ENCODE measurements around the gene CEP20. TPM values are rescaled to one million over a fixed set of nuclear protein-coding genes. Genes with fewer than 3 reads are reported as not detected.

CEP20 gene
- total and polyA plus RNA-seq, 2 of the 8 experiments (the other 6 are each of a cell fraction or from before 2014, with no cell fraction given), result 16.2 to 49.0 TPM

DNA sequence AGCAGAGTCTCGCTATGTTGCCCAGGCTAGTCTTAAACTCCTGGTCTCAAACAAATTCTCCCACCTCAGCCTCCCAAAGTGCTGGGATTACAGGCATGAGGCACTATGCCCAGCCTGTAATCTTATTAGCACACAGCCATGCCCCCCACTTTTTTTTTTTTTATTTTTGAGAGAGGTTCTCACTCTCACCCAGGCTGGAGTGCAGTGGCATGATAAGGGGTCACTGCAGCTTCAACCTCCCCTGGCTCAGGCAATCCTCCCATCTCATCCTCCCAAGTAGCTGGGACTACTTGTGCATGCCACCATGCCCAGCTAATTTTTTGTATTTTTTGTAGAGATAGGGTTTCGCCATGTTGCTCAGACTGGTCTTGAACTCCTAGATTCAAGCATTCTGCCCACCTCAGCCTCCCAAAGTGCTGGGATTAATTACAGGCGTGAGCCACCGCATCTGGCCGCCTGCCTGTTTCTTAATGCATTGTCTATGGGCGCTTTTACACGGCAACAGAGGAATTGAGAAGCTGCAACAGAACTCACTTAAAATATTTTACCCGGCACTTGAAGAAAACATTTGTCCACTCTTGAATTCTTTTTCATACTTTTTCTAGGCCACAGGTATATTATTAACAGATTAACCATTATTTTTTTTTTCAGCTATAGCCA, 8.8 kb upstream of the CEP20 start (continued):
- TF ChIP-seq, protein P1, sequence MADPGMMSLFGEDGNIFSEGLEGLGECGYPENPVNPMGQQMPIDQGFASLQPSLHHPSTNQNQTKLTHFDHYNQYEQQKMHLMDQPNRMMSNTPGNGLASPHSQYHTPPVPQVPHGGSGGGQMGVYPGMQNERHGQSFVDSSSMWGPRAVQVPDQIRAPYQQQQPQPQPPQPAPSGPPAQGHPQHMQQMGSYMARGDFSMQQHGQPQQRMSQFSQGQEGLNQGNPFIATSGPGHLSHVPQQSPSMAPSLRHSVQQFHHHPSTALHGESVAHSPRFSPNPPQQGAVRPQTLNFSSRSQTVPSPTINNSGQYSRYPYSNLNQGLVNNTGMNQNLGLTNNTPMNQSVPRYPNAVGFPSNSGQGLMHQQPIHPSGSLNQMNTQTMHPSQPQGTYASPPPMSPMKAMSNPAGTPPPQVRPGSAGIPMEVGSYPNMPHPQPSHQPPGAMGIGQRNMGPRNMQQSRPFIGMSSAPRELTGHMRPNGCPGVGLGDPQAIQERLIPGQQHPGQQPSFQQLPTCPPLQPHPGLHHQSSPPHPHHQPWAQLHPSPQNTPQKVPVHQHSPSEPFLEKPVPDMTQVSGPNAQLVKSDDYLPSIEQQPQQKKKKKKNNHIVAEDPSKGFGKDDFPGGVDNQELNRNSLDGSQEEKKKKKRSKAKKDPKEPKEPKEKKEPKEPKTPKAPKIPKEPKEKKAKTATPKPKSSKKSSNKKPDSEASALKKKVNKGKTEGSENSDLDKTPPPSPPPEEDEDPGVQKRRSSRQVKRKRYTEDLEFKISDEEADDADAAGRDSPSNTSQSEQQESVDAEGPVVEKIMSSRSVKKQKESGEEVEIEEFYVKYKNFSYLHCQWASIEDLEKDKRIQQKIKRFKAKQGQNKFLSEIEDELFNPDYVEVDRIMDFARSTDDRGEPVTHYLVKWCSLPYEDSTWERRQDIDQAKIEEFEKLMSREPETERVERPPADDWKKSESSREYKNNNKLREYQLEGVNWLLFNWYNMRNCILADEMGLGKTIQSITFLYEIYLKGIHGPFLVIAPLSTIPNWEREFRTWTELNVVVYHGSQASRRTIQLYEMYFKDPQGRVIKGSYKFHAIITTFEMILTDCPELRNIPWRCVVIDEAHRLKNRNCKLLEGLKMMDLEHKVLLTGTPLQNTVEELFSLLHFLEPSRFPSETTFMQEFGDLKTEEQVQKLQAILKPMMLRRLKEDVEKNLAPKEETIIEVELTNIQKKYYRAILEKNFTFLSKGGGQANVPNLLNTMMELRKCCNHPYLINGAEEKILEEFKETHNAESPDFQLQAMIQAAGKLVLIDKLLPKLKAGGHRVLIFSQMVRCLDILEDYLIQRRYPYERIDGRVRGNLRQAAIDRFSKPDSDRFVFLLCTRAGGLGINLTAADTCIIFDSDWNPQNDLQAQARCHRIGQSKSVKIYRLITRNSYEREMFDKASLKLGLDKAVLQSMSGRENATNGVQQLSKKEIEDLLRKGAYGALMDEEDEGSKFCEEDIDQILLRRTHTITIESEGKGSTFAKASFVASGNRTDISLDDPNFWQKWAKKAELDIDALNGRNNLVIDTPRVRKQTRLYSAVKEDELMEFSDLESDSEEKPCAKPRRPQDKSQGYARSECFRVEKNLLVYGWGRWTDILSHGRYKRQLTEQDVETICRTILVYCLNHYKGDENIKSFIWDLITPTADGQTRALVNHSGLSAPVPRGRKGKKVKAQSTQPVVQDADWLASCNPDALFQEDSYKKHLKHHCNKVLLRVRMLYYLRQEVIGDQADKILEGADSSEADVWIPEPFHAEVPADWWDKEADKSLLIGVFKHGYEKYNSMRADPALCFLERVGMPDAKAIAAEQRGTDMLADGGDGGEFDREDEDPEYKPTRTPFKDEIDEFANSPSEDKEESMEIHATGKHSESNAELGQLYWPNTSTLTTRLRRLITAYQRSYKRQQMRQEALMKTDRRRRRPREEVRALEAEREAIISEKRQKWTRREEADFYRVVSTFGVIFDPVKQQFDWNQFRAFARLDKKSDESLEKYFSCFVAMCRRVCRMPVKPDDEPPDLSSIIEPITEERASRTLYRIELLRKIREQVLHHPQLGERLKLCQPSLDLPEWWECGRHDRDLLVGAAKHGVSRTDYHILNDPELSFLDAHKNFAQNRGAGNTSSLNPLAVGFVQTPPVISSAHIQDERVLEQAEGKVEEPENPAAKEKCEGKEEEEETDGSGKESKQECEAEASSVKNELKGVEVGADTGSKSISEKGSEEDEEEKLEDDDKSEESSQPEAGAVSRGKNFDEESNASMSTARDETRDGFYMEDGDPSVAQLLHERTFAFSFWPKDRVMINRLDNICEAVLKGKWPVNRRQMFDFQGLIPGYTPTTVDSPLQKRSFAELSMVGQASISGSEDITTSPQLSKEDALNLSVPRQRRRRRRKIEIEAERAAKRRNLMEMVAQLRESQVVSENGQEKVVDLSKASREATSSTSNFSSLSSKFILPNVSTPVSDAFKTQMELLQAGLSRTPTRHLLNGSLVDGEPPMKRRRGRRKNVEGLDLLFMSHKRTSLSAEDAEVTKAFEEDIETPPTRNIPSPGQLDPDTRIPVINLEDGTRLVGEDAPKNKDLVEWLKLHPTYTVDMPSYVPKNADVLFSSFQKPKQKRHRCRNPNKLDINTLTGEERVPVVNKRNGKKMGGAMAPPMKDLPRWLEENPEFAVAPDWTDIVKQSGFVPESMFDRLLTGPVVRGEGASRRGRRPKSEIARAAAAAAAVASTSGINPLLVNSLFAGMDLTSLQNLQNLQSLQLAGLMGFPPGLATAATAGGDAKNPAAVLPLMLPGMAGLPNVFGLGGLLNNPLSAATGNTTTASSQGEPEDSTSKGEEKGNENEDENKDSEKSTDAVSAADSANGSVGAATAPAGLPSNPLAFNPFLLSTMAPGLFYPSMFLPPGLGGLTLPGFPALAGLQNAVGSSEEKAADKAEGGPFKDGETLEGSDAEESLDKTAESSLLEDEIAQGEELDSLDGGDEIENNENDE (IDR thresholded peaks at IDR 0.05; ENCODE audit: insufficient replicate concordance, low read length), result no peak
- TF ChIP-seq EP300 (IDR thresholded peaks at IDR 0.05; ENCODE audit: borderline replicate concordance in 1 of 2, low read depth in 2 of 2, low read length in 2 of 2) (no peak), SIN3A (conservative IDR thresholded peaks at IDR 0.05 in 1 of 2, IDR thresholded peaks at IDR 0.05 in 1 of 2; ENCODE audit: low read depth in 1 of 2, low read length in 2 of 2) (no peak), TAF7 (optimal IDR thresholded peaks at IDR 0.05; ENCODE audit: borderline replicate concordance, low read depth, low read length) (no peak), TBP (IDR thresholded peaks at IDR 0.05; ENCODE audit: low read depth, low read length) (no peak), HDAC6 (IDR thresholded peaks at IDR 0.05; ENCODE audit: low read depth, low read length) (no peak)
- TF ChIP-seq, protein P2, sequence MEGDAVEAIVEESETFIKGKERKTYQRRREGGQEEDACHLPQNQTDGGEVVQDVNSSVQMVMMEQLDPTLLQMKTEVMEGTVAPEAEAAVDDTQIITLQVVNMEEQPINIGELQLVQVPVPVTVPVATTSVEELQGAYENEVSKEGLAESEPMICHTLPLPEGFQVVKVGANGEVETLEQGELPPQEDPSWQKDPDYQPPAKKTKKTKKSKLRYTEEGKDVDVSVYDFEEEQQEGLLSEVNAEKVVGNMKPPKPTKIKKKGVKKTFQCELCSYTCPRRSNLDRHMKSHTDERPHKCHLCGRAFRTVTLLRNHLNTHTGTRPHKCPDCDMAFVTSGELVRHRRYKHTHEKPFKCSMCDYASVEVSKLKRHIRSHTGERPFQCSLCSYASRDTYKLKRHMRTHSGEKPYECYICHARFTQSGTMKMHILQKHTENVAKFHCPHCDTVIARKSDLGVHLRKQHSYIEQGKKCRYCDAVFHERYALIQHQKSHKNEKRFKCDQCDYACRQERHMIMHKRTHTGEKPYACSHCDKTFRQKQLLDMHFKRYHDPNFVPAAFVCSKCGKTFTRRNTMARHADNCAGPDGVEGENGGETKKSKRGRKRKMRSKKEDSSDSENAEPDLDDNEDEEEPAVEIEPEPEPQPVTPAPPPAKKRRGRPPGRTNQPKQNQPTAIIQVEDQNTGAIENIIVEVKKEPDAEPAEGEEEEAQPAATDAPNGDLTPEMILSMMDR (IDR thresholded peaks at IDR 0.05; ENCODE audit: control extremely low read depth in 1 of 3, insufficient read depth in 1 of 3, low read depth in 1 of 3, low read length in 3 of 3), result no peak
